GM12878 (cell line): ENCODE measurements around the gene AKAP5. TPM values are rescaled to one million over a fixed set of nuclear protein-coding genes. Genes with fewer than 3 reads are reported as not detected.

ENCODE experiments used
- ATAC-seq: fragments of 200-7000 bp; cut with Tn5 transposase; 3 replicates; pipeline ENCODE4 v1.9.1; 2020; ENCODE audit warnings: mild to moderate bottlenecking, moderate library complexity
- BruUV-seq: library from RNA; stranded (reverse); fragments of 400-500 nt; replicated peaks from 2 replicates; lab custom pipeline; 2021; lab: Mats Ljungman, UMichigan
- CTCF ChIA-PET: fragments of 300-600 bp; sonication (Branson Sonifier 250); formaldehyde crosslinking; extraction: SDS; loops from one replicate; lab custom pipeline; 2021; ENCODE audit warnings: inconsistent platforms; lab: Yijun Ruan, JAX
- POLR2A ChIA-PET: fragments of 350-600 bp; formaldehyde crosslinking; extraction: SDS; loops from one replicate; lab custom pipeline; 2021; ENCODE audit warnings: inconsistent platforms; lab: Charles Lee
- RAD21 ChIA-PET: fragments of 300-600 bp; sonication (Branson Sonifier 250); formaldehyde crosslinking; loops from one replicate; lab custom pipeline; 2023; ENCODE audit warnings: antibody characterized with exemption; ENCODE audit not compliant: unreplicated experiment; lab: Charles Lee
- SMC1A ChIA-PET: fragments of 300-600 bp; sonication (Branson Sonifier 250); formaldehyde crosslinking; loops from one replicate; lab custom pipeline; 2023; ENCODE audit not compliant: unreplicated experiment, uncharacterized antibody; lab: Charles Lee
- DNase-seq: peaks from one replicate; pipeline ENCODE4 v3.0.0-alpha.2; 2011; ENCODE audit warnings: low read depth, low spot score
- FAIRE-seq: peaks from 3 replicates; lab custom pipeline; 2011; peaks lifted over from hg19 to GRCh38; lab: Jason Lieb, UNC
- H2AFZ ChIP-seq: 2 replicates; pipeline ENCODE4 v1.6.0; 2011; ENCODE audit warnings: low read depth, low read length, control low read depth; ENCODE audit not compliant: control insufficient read depth
- H3K27ac ChIP-seq: 2 replicates; pipeline ENCODE4 v1.5.1; 2011; ENCODE audit warnings: control low read depth; ENCODE audit not compliant: control insufficient read depth, insufficient read depth
- H3K27me3 ChIP-seq, 2 experiments: replicated peaks in 1 of 2; 2 replicates each; pipeline versions ENCODE4 v1.6.0 to v1.6.1; 2011; ENCODE audit warnings: low read length in 1 of 2; ENCODE audit not compliant: control insufficient read depth in 2 of 2, insufficient read depth in 2 of 2
- H3K36me3 ChIP-seq, 2 experiments: 2 replicates each; pipeline ENCODE4 v1.5.1; 2011; ENCODE audit warnings: low read length in 1 of 2; ENCODE audit not compliant: control insufficient read depth in 2 of 2, insufficient read depth in 2 of 2
- H3K4me1 ChIP-seq: 2 replicates; pipeline ENCODE4 v1.6.1; 2011; ENCODE audit warnings: mild to moderate bottlenecking, low read length, moderate library complexity, mixed read lengths; ENCODE audit not compliant: control insufficient read depth, insufficient read depth
- H3K4me2 ChIP-seq: 2 replicates; pipeline ENCODE4 v1.6.0; 2011; ENCODE audit warnings: control low read depth; ENCODE audit not compliant: control insufficient read depth, insufficient read depth
- H3K4me3 ChIP-seq: fragments of 200-600 bp; sonication (generic); 2 replicates; pipeline ENCODE4 v1.5.1; 2016
- H3K79me2 ChIP-seq: 2 replicates; pipeline ENCODE4 v1.6.0; 2011; ENCODE audit warnings: low read length; ENCODE audit not compliant: control insufficient read depth, insufficient read depth
- H3K9ac ChIP-seq: 2 replicates; pipeline ENCODE4 v1.8.0; 2011; ENCODE audit warnings: low read length, control low read depth, mixed read lengths; ENCODE audit not compliant: control insufficient read depth, insufficient read depth
- H3K9me3 ChIP-seq: replicated peaks from 3 replicates; pipeline ENCODE4 v1.5.1; 2011; ENCODE audit warnings: mild to moderate bottlenecking, low read length; ENCODE audit not compliant: control insufficient read depth, insufficient read depth
- H4K20me1 ChIP-seq: 2 replicates; pipeline ENCODE4 v1.6.0; 2011; ENCODE audit not compliant: control insufficient read depth, insufficient read depth
- ATF7 ChIP-seq: fragments of 450-650 bp; IDR thresholded peaks from 2 replicates; pipeline ENCODE4 v1.6.1; 2016; ENCODE audit warnings: low read depth, mild to moderate bottlenecking
- BHLHE40 ChIP-seq, 2 experiments: fragments of 450-650 bp in 1 of 2; IDR thresholded peaks; 2 replicates each; pipeline ENCODE4 v1.6.1; 2011 to 2017; ENCODE audit warnings: low read depth in 2 of 2, borderline replicate concordance in 1 of 2, improper control_type of control experiment in 1 of 2, low read length in 1 of 2, mild to moderate bottlenecking in 1 of 2
- CHD2 ChIP-seq: IDR thresholded peaks from 2 replicates; pipeline ENCODE4 v1.6.1; 2011; ENCODE audit warnings: low read depth, low read length, improper control_type of control experiment, borderline replicate concordance
- POLR2A ChIP-seq: IDR thresholded peaks from 2 replicates; pipeline ENCODE4 v1.6.1; 2011; ENCODE audit warnings: low read depth, mild to moderate bottlenecking, low read length
- TAF1 ChIP-seq: IDR thresholded peaks from 2 replicates; pipeline ENCODE4 v1.6.1; 2011; ENCODE audit warnings: mild to moderate bottlenecking, low read depth, low read length, borderline replicate concordance
- YBX1 ChIP-seq: fragments of 450-650 bp; IDR thresholded peaks from 2 replicates; pipeline ENCODE4 v1.6.1; 2016; ENCODE audit warnings: antibody characterized with exemption
- YY1 ChIP-seq: IDR thresholded peaks from 2 replicates; pipeline ENCODE4 v1.6.1; 2011; ENCODE audit warnings: low read depth, mild to moderate bottlenecking, low read length
- ZBED1 ChIP-seq: IDR thresholded peaks from 2 replicates; pipeline ENCODE4 v1.6.1; 2016; ENCODE audit warnings: borderline replicate concordance
- WGBS: methylation state at CpG from one replicate; pipeline ENCODE4 v1.1.6; 2016; ENCODE audit warnings: low lambda C conversion rate; ENCODE audit not compliant: insufficient replicate concordance, insufficient coverage; ENCODE audit errors: missing lambda C conversion rate; 5-methylcytosine and 5-hydroxymethylcytosine counted together
- in situ Hi-C: fragments of 300-500 bp; cut with MboI; formaldehyde crosslinking; loops from 9 replicates; pipeline ENCODE4 v1.14.3; 2018; ENCODE audit warnings: mixed read lengths
- intact Hi-C: fragments of 100-400 bp; cut with micrococcal nuclease; formaldehyde crosslinking; loops from one replicate; pipeline ENCODE4 v1.14.2; 2022; ENCODE audit not compliant: unreplicated experiment
- polyA plus RNA-seq, 11 experiments: library from polyadenylated mRNA; depleted of rRNA in 4 of 11; unstranded in 6 of 11; stranded (reverse) in 5 of 11; fragments of >200 nt; fragmentation: Nextera tagmentation in 4 of 11; fragmentation: Illumina TruSeq in 1 of 11; extraction: Ambion mirVana in 4 of 11; extraction: Trizol in 1 of 11; gene quantifications; 1 replicate in 1 of 11; 2 replicates in 10 of 11; pipeline versions ENCODE4 v1.2.1 to v1.2.3, GENCODE V29; 2011 to 2016; ENCODE audit warnings: inconsistent platforms in 2 of 11, missing spikeins in 2 of 11, low read depth in 1 of 11
- total RNA-seq, 4 experiments: library from RNA; depleted of rRNA in 3 of 4; stranded (reverse); fragments of >200 nt in 3 of 4; fragmentation: Illumina TruSeq in 1 of 4; extraction: Trizol in 1 of 4; gene quantifications; 2 replicates each; pipeline versions ENCODE4 v1.2.1 to v1.2.3, GENCODE V29; 2013 to 2021
- TF ChIP-seq, protein P1 (sequence below): fragments of 450-650 bp; IDR thresholded peaks from 2 replicates; pipeline ENCODE4 v1.6.1; 2016; ENCODE audit warnings: mild to moderate bottlenecking, moderate library complexity, borderline replicate concordance
- TF ChIP-seq, protein P2 (sequence below): IDR thresholded peaks from 2 replicates; pipeline ENCODE4 v1.6.1; 2011; ENCODE audit warnings: borderline replicate concordance, low read depth, mild to moderate bottlenecking, moderate library complexity, mixed read lengths, low read length; ENCODE audit not compliant: insufficient read depth; ENCODE audit errors: extremely low read length

The AKAP5 gene
- total and polyA plus RNA-seq, 10 of the 15 experiments (the other 5 are each of a cell fraction or from before 2014, with no cell fraction given) = 0.45 to 5.1 (median 1.7) TPM

DNA sequence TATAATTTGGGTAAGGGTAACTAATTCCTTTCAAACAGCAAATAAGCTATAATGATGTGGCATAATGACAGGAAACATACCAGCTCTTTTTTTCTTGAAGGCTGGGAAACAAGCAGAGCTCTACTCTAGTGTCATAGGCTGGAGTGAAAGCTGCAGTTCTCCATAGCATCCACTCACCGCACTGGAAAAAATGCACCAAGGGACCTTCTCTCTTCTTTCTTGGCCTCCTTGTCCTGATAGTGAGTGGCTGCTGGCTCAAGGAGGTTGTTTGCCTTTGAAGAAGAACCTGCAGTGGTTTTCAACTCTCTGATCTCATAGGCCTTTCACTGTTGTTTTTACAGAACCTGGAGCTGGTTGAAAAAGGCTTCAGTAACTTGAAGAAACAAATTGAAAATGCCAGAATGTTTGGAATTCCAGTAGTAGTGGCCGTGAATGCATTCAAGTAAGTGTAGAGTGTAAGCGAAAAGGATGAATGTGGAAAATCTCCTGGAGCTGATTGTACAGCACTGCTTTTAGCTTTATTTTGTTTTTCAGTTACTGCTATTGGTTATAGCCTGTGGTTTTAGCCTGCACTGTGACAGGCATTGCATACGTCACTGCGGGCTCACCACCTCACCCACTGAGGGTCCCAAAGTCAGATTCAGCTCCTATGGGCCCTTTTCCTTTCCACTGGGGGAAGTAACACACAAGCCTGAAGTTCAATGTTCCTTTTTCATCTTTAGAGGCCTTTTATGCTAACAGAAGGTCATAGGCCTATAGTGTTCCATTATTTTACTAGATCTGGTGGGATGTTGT lies 17.2 kb upstream of the AKAP5 start (continued):
- TF ChIP-seq, protein P1, sequence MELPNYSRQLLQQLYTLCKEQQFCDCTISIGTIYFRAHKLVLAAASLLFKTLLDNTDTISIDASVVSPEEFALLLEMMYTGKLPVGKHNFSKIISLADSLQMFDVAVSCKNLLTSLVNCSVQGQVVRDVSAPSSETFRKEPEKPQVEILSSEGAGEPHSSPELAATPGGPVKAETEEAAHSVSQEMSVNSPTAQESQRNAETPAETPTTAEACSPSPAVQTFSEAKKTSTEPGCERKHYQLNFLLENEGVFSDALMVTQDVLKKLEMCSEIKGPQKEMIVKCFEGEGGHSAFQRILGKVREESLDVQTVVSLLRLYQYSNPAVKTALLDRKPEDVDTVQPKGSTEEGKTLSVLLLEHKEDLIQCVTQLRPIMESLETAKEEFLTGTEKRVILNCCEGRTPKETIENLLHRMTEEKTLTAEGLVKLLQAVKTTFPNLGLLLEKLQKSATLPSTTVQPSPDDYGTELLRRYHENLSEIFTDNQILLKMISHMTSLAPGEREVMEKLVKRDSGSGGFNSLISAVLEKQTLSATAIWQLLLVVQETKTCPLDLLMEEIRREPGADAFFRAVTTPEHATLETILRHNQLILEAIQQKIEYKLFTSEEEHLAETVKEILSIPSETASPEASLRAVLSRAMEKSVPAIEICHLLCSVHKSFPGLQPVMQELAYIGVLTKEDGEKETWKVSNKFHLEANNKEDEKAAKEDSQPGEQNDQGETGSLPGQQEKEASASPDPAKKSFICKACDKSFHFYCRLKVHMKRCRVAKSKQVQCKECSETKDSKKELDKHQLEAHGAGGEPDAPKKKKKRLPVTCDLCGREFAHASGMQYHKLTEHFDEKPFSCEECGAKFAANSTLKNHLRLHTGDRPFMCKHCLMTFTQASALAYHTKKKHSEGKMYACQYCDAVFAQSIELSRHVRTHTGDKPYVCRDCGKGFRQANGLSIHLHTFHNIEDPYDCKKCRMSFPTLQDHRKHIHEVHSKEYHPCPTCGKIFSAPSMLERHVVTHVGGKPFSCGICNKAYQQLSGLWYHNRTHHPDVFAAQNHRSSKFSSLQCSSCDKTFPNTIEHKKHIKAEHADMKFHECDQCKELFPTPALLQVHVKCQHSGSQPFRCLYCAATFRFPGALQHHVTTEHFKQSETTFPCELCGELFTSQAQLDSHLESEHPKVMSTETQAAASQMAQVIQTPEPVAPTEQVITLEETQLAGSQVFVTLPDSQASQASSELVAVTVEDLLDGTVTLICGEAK = no peak
- TF ChIP-seq, protein P2, sequence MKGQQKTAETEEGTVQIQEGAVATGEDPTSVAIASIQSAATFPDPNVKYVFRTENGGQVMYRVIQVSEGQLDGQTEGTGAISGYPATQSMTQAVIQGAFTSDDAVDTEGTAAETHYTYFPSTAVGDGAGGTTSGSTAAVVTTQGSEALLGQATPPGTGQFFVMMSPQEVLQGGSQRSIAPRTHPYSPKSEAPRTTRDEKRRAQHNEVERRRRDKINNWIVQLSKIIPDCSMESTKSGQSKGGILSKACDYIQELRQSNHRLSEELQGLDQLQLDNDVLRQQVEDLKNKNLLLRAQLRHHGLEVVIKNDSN = no peak
- no peak for TF ChIP-seq YBX1
- TF ChIP-seq TAF1 = no peak
- no peak for TF ChIP-seq POLR2A

DNA sequence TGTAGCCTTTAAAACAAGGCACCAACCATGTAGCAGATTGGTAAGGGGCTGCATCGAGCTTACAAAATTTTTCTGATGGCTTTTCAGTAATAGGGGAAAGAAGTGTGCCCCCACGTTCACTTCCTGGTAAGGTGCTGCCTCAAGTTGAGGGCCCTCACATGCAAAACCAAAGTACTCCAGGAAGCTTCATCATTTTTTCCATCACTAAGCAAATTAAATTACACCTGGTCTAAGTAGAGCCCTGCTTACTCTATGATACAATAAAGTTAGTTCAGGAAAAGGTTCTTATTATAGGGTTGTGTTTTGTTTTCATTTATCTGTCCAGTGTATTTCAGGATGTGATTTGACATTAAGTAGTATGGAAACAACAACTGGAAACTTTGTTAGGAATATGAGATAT lies 15.0 kb upstream of the AKAP5 start:
- BruUV-seq = no TSS peak
- no peak for ATAC-seq
- no peak overlapping the region for H2AFZ ChIP-seq
- DNase-seq = no peak
- TF ChIP-seq CHD2 (no peak), YY1 (no peak), ZBED1 (no peak), BHLHE40 (IDR thresholded peaks at IDR 0.05; ENCODE audit: borderline replicate concordance in 1 of 2, low read depth in 2 of 2, low read length in 1 of 2) (peak in 1 of 2 experiments; percentile 36; a peak in 2 of 4 replicates), ATF7 (peak; percentile 52)
- TF ChIP-seq, protein P1 = peak; percentile 67; the same call in 1 of the 2 replicates
- in situ Hi-C loops = no loop called here
- CTCF ChIA-PET = interaction anchor here (0.6 to 7.9 kb wide), 5 partner anchors 10 to 228 kb away, joined by 3 to 60 read pairs (median 4); partner anchors contain the start of gene AKAP5
- no peak overlapping the region for H3K9ac ChIP-seq
- RAD21 ChIA-PET = interaction anchor here (2.1 kb wide), 1 partner anchor 18 kb away, joined by 6 read pairs; no protein-coding TSS in a partner anchor
- SMC1A ChIA-PET = interaction anchor here (0.6 to 8.2 kb wide), 3 partner anchors 14 to 26 kb away, joined by 3 to 95 read pairs (median 5); partner anchors contain the start of gene AKAP5
- no peak overlapping the region for H3K4me3 ChIP-seq
- no peaks in the 10 kb centered on the region for H4K20me1 ChIP-seq
- peaks cover 14 to 30% of the 10 kb centered on the region in 2 experiments for H3K36me3 ChIP-seq
- no peak overlapping the region for H3K4me2 ChIP-seq
- no peaks in the 10 kb centered on the region for H3K27me3 ChIP-seq
- intact Hi-C loops = no loop called here
- H3K79me2 ChIP-seq = no peaks in the 10 kb centered on the region; the same call in 1 of the 2 replicates
- FAIRE-seq = no peak
- no peaks in the 10 kb centered on the region for H3K9me3 ChIP-seq
- WGBS = 0% methylated on average over 2 of the region's 2 CpGs
- POLR2A ChIA-PET = interaction anchor here (0.7 to 1.5 kb wide), 2 partner anchors 14 to 52 kb away, joined by 3 to 4 read pairs; no protein-coding TSS in a partner anchor
- H3K4me1 ChIP-seq = peaks cover 9% of the 10 kb centered on the region
- H3K27ac ChIP-seq = peak overlapping the region; percentile 17; the same call in 1 of the 2 replicates
